Endometrial microvascular endothelial cells (primary cell): ENCODE measurements around the gene PHF24. TPM values are rescaled to one million over a fixed set of nuclear protein-coding genes. Genes with fewer than 3 reads are reported as not detected.
"Not testable (repeated sequence)": the region's sequence is repeated elsewhere in the genome, so short reads cannot be mapped to it uniquely, and the experiment has no call there.

Experiments
- in situ Hi-C: cut with HindIII; loops from 2 replicates; pipeline ENCODE4 v1.10.0; 2017; ENCODE audit warnings: low sequenced_read_pairs, low pct_unique_long_range_greater_than_20kb; ENCODE audit errors: inconsistent ontology term
- total RNA-seq: library from RNA; depleted of rRNA; stranded (reverse); fragments of >200 nt; gene quantifications from one replicate; pipeline ENCODE4 v1.2.3, GENCODE V29; 2015; ENCODE audit errors: inconsistent ontology term

The PHF24 gene
- total RNA-seq, 1 donor from 2014 or later, result not detected

- in situ Hi-C loops, result no loop called here
Observed at GRCh38 chr9:34994900-34995669, 37.0 kb downstream of the PHF24 start.

DNA sequence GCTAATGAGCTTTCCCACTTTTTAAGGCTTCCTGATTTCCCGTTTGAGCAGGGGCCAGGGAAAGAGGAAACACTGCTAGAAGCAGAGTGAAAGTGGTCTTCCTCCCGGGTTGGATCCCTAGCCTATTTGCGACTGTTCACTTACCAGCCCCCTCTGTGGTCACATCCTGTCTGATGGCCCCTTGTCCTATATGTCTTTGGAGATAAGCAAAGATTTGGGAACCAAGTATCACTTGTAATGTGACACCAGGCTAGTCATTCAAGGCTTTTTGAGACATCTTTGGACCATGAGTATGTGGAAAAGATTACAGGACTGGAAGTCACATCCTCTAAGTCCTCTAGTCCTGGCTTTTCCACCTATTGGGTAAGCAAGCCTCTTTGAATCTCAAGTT lies 37.6 kb downstream of the PHF24 start:
- in situ Hi-C loops, result no loop called here

GRCh38 chr9:34996181-34996904 lies 38.3 kb downstream of the PHF24 start:
- in situ Hi-C loops, result no loop called here

DNA sequence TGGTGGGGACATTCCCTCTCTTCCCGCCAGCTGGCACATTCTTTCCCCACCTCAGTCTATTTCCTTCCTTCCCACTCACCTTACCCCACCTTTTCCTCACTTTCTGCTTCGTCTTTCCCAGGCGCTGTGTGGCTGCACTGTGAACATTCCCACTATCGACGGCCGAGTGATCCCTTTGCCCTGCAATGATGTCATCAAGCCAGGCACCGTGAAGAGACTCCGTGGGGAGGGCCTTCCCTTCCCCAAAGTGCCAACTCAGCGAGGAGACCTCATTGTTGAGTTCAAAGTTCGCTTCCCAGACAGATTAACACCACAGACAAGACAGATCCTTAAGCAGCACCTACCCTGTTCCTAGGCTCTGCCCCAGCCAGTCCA lies 38.8 kb downstream of the PHF24 start:
- in situ Hi-C loops, result no loop called here

GRCh38 chr9:34997379-34997781 lies 39.3 kb downstream of the PHF24 start:
- in situ Hi-C loops, result no loop called here

DNA sequence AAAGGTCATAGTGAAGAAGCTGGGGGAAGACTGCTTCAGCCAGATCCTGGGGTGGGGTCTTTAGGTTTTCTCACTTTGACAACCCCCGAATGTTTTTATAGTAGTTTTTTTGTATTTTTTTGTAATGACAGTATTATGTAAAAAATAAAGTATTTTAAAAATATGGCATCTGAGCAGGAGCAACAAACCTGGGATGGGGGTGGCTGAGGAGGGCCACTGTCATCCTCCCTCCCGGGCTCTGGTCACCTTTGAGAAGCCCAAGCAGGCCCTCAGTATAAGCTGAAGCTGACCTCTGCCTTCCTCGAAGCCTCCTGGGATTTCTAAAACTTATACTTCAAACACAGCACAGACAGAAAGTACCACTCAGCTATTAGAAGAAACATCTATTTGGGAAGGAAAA lies 40.2 kb downstream of the PHF24 start:
- in situ Hi-C loops, result no loop called here

GRCh38 chr9:34999576-34999975 lies 41.5 kb downstream of the PHF24 start:
- in situ Hi-C loops, result no loop called here

- in situ Hi-C loops, result no loop called here
Observed at GRCh38 chr9:35000535-35001284, 42.6 kb downstream of the PHF24 start.

DNA sequence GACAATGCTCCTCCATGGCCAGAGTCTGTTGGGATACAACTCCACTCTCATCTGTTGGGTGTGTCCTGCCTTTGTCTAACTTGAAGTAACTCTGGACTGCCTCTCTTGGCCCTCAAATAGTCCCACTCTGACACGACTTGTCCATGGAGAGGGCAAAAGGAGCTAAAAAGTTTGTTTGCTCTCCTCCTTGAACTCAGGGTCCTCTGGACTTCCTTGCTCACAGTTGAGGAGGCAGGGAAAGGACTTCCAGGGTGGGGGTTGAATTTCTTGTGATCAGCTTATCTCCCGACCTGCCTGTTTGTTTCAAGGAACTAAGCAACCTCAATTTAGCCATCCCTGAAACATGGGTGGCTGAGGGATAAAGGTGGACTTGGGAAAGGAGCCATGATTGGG lies 43.2 kb downstream of the PHF24 start:
- in situ Hi-C loops, result no loop called here

- in situ Hi-C loops, result no loop called here
Observed at GRCh38 chr9:35001803-35002502, 43.9 kb downstream of the PHF24 start.

DNA sequence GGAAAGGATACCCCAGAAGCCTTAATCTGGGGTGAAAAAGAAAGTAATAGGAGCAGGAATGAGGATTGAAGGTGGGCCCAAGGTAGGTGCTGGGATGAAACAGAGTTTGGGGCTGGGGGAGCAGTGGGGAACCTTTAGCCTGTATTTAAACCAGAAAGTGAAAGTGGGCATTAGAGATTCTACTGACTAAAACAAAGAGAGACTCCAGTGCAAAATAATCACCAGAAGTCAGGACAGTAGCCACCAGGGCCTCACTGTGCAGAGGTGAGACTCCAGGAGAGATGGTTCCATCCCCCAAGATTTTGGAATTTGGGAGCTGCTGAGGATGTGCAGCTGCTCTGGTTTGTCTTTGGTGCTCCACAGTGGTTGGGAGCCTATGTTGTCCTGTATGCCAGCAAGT lies 44.5 kb downstream of the PHF24 start:
- in situ Hi-C loops, result no loop called here

GRCh38 chr9:35004299-35004698 lies 46.2 kb downstream of the PHF24 start:
- in situ Hi-C loops, result not testable (repeated sequence)

DNA sequence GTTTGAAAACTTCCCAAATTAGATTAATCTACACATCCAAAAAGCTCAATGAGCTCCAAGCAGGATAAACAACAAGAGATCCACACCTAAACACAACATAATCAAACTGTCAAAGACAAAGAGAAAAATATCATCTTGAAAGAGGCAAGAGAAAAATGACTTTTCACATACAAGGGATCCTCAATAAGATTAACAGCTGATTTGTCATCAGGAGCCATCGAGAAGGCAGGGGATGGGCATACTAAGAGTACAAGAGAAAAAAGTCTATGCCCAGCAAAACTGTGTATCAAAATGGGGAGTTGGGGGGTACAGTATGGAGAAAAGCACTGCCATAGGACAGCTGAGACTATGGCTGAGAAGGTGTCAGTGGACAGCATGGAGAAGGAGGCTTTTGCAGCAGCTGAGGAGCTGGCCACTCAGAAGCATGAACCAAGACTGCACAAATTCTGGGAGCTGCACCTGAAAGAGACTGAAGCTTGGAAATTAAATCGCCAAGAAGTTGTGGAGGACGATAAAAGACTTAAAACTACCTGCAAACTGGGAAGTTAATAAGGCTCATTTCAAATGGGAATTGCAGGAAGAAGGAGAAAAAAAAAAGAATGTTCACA lies 52.4 kb downstream of the PHF24 start:
- in situ Hi-C loops, result no loop called here

GRCh38 chr9:35014517-35014916 lies 56.4 kb downstream of the PHF24 start:
- in situ Hi-C loops, result no loop called here

- in situ Hi-C loops, result not testable (repeated sequence)
Observed at GRCh38 chr9:35023443-35023842, 65.4 kb downstream of the PHF24 start.

GRCh38 chr9:35026671-35027070 lies 68.6 kb downstream of the PHF24 start:
- in situ Hi-C loops, result no loop called here

DNA sequence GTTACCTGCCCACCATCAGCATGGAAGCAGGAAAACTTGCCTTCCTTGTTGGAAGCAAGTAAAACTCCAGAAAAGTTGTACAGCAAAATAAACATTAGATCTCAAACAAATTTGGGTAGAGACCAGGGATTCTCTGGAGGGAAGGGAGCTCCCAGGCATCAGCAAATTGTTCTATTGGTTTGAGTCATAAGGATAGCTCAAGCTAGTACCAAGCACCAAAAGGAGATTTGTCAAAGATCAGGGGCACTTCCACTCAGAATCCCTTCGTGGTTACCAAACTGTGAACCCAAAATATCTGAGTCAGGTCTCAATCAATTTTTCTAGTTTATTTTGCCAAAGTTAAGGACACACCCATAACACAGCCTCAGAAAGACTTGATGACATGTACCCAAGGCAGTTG lies 69.3 kb downstream of the PHF24 start:
- in situ Hi-C loops, result no loop called here

DNA sequence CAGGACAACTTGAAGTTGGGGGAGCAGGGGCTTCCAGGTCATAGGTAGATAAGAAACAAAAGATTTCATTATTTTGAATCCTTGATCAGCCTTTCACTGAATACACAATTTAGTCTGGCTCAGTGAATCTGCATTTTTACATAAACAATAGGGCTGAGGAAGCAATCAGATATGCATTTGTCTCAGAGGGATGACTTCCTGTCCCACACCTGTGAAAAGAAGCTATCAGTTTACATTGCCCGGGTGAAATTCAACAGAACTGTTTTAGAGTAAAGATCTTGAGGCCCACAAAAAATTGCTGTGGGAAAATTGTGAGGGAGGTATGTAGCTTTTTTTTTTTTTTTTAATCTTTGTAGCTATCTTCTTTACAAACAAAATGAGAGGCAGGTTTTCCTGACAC lies 69.8 kb downstream of the PHF24 start:
- in situ Hi-C loops, result no loop called here

DNA sequence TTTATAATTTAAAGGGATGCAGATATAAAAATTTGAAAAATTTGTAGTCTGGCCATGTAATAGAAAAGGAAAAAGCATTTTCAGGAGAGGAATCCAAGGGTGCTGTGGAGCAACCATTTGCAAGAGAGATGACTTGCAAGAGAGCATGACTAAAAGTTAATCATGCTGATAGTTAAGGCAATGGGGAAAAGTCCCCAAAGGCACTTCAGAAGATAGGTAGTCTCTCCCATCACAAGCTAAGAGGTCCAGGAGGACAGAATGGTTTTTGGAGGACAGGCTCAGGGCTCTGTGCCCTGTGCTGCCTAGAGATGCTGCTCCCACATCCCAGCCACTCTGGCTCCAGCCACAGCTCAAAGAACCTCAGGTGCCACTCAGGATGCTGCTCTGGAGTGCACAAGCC lies 70.3 kb downstream of the PHF24 start:
- in situ Hi-C loops, result no loop called here
